ENCODE measurements around the gene LRCH1.

DNA sequence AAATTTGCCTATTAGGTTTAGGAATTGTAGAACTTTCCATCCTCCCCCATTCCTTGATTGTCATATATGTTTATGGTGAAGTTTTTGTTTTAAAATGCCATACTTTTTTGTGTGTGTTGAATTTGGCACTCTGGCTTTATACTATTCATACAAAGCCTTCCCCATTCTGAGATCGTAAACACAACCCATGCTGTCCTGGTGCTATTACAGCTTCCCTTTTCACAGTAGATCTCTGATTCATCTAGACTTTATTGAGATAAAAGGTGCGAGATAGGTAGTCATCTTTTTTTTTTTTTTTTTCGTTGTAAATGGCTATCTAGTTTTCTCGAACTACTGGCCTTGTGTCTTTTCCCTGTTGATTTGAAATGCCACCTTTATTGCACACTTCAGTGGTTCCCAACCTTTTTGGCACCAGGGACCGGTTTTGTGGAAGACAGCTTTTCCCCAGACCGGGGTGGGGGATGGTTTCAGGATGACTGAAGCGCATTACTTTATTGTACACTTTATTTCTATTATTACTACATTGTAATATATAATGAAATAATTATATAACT lies 94.6 kb downstream of the LRCH1 start:
- TF ChIP-seq, protein P1, sequence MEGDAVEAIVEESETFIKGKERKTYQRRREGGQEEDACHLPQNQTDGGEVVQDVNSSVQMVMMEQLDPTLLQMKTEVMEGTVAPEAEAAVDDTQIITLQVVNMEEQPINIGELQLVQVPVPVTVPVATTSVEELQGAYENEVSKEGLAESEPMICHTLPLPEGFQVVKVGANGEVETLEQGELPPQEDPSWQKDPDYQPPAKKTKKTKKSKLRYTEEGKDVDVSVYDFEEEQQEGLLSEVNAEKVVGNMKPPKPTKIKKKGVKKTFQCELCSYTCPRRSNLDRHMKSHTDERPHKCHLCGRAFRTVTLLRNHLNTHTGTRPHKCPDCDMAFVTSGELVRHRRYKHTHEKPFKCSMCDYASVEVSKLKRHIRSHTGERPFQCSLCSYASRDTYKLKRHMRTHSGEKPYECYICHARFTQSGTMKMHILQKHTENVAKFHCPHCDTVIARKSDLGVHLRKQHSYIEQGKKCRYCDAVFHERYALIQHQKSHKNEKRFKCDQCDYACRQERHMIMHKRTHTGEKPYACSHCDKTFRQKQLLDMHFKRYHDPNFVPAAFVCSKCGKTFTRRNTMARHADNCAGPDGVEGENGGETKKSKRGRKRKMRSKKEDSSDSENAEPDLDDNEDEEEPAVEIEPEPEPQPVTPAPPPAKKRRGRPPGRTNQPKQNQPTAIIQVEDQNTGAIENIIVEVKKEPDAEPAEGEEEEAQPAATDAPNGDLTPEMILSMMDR (IDR thresholded peaks at IDR 0.05) = no peak
- no peak for TF ChIP-seq POLR2A (IDR thresholded peaks at IDR 0.05)
